Endometrial microvascular endothelial cells (primary cell): ENCODE results near the gene SCUBE1. TPM values are rescaled to one million over a fixed set of nuclear protein-coding genes. Genes with fewer than 3 reads are reported as not detected.

Experiments used
- in situ Hi-C: cut with HindIII; loops from 2 replicates; pipeline ENCODE4 v1.10.0; 2017; ENCODE audit warnings: low sequenced_read_pairs, low pct_unique_long_range_greater_than_20kb; ENCODE audit errors: inconsistent ontology term
- total RNA-seq: library from RNA; depleted of rRNA; stranded (reverse); fragments of >200 nt; gene quantifications from one replicate; pipeline ENCODE4 v1.2.3, GENCODE V29; 2015; ENCODE audit errors: inconsistent ontology term

Gene SCUBE1
- total RNA-seq, 1 donor from 2014 or later, result 0.19 TPM

DNA sequence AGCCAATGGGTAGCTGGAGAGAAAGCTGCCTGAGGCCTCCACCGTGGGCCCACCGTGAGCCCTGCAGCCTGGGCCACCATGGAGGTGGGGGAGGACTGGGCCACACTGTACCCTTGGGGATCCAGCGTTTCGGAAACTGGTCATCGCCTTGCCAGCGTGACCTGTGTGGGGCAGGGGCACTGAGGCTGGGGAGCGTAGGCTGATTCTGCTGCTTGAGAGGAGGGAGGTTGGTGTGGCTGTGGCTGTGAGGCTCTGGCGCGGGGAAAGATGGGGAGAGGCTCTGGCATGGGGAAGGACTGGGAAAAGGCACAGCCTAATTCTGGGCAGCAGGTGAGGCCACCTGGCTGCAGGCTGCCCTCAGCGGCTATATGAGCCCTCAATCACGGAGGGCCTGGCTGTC, 143.6 kb downstream of the SCUBE1 start:
- in situ Hi-C loops, result no loop called here

DNA sequence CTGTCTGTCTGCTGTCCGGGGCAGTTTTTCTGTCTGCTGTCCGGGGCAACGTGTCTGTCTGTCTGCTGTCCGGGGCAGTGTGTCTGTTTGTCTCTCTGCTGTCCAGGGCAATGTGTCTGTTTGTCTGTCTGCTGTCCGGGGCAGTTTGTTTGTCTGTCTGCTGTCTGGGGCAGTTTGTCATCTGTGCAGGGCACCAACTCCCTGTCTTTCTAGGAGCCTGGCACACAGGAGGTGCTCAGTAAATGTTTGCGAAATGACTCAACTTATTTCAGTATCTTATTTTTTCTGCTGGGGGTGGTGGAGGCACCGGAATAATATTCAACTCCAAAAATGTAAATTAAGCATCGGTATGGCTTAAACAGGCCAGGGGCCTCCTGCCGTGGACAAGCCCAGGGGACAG, 144.2 kb downstream of the SCUBE1 start:
- in situ Hi-C loops, result no loop called here

DNA sequence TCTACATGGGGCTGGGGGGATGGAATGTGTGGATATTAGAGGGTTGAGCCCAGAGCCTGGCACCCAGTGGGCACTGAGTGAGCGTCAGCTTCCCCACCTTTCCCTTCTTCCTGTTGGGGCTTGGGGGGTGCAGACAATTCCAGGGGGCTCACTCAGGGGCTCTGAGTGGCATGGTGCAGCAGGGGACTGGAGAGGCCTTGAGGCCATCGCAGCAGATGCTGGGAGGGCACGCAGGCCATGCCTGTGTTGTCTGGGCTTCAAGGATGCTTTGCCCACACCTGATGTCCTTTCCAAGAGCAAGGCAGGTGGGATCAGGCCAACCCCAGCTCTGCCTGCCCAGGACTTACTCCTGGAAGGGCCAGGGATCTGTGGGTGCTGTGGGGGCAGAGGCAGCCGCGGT, 145.0 kb downstream of the SCUBE1 start:
- in situ Hi-C loops, result no loop called here

DNA sequence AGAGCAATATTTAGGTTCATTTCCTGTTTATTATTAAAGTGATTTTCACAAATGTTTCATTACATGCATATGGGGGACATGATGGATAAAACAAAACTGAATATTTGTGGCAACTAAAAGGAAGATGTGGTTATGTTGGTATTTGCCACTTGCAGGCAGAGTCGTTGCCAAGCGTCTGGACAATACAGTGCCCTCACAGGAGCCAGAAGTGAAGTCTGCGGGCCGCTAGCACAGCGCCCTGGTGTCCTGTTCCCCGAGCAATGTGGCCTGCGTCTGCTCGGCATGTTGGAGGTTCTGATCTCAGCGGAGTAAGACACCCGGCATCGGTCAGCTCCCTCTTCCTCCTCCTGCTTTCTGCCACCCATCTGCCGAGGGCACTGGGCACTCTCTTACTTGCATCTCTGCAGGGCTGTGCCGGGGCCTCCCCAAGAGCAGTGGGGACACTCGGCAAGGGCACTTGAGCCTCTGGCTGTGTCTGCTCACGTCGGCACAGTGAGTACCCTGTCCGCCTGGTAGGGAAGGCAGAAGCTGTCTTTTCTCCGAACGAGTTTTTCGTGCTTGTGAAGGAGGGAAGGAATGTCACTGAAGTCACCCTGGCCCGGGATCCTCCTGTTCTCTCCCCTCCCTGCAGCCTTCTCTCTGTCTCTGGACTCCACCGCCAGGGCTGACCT, 145.8 kb downstream of the SCUBE1 start:
- in situ Hi-C loops, result no loop called here

DNA sequence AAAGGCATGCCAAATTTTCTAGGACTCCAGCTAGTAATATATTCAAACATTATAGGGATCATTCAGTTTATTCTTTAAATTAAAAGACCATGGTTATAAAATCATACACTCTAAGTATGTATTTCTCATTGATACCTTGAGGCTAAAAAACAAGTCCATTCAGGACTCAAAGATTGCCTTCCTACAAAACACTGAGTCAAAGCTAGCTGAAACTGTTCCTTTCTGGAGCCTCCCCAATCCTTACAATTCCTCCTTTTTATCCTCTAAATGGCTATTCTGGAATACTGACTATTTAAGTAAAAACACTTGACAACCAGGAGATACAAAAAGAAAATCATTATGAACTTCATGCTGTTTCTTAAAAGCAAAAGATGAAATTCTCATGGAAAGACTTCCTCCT, 151.3 kb downstream of the SCUBE1 start:
- in situ Hi-C loops, result no loop called here

DNA sequence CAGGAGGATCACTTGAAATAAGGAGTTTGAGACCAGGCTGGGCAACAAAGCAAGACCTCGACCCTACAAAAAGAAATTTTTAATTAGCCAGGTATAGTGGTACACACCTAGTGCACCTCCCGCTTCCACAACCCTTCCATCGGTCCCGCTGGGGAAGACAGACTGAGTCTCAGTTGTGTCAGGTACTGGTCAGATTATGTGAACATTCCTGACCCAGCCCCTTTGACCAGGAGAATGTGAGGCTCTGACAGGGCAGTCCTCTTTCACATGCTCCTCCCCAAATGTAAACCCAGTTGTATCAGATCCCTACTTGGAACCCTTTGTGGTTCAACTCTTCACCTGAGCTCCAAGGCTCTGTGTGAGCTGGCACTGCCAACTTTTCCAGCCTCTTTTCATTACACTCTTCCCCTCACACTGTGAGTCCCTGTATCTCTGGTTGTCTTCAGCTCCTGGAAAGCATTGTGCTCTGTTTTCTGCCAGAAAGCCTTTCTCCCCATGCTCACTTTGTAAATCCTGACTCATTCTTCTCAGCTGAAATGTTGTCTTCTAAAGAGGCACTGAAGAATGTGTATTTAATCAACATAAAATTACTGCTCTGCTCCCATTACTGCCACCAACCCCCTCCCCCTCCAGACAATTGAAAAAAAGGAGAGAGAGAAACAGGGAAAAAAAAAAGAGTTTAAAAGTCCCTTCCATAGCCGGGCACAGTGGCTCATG, 154.2 kb downstream of the SCUBE1 start:
- in situ Hi-C loops, result no loop called here

DNA sequence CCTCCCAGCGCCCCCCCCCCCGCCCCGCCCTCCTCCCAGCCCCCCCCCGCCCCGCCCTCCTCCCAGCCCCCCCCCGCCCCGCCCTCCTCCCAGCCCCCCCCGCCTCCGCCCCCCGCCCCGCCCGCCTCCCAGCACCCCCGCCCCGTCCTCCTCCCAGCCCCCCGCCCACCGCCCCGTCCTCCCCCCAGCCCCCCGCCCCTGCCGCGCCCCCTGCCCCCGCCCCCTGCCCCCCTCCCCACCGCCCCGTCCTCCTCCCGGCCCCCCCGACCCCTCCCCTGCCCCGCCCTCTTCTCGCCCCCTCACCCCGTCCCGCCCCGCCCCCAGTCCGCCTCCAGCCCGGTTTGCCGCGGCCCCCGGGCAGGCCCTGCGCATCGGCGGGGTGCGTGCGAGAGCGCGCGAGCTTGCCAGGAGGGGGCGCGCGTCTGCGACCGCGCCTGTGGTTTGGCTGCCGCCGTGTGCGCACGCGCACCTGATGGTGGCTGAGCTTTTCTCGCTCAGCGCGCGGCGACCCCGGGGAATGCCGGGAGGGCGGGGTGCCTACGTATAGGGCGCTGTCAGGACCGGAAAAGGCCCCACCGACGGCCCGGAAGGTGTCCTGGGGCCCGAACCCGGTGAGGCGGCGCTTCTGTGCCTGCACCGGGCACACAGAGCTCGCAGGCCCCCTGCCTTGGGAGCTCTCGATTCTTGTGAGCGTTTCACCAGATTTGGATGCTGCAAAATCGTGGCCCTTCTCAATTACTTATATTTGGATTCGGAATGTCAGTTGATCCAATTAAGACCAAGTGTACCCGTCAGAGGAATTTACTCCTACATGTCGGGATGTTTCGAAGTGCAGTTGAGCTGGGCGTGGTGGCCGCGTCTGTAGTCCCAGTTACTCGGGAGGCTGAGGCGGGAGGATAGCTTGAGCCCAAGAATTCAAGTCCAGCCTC, 155.7 kb downstream of the SCUBE1 start:
- in situ Hi-C loops, result no loop called here

DNA sequence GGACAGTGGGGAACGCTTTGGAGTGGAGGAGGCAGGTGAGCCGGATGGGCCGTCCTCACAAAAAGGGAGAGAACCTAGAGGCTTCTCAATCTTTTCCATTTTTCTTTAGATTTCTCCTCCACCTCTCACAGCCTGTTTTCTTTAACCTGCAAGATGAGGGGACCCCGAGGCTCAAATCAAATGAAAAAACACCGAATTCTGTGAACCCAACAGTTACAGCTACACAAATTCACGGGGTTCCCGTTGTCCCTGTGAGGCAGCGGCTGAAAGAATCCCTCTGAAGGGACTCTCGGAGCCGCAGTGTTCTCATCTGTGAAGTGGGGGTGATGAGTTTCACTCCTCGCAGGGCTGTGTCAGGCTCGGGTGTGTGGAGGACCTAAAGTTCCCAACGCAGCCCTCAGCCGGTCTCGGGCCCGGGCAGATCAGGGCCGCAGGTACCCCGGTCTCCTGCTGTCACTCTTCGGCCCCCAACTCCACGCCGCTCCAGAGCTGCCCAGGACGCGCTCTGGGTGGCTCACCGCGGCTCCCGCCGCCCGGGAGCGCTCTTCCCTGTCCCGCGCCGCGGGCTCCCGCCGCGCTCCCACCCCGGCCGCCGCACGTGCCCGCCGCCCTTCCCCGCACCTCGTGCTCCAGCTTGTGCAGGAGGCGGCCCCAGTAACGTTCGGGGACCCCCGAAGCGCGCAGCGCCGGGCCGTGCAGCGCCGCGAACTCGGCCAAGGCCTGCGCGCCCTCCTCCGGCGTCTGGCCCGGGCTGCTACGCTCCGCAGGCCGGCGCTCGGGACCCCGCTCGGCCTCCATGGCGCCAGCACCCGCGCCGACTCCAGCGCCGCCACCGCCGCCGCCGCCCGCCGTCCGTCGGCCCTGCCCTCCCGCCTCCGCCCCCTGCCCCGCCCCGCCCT, 156.7 kb downstream of the SCUBE1 start, which contains the start of gene TTLL12:
TTLL12 (minus strand) TSS at position 863 of the 899 bp plus-strand sequence; CDS start at position 798, 65 bp downstream.
- in situ Hi-C loops, result no loop called here

DNA sequence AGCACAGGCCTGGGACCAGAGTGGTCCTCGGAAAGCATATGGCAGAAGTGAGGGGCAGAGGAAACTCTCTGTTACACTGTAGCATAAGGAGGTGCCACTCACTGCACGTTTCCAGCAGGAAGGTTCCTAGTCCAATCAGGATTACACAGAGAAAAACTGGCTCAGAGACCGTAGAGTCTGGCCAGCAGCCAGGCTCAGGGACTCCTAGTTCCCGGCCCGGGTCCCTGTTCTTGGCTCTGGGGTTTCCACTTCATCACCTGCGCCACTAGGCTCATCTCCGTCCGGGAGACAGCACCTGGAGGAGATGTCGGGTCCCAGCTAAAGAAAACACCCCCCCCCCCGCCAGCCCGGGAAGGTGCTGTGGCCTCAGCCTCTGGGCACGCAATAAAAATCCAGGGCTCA, 157.3 kb downstream of the SCUBE1 start:
- in situ Hi-C loops, result no loop called here

DNA sequence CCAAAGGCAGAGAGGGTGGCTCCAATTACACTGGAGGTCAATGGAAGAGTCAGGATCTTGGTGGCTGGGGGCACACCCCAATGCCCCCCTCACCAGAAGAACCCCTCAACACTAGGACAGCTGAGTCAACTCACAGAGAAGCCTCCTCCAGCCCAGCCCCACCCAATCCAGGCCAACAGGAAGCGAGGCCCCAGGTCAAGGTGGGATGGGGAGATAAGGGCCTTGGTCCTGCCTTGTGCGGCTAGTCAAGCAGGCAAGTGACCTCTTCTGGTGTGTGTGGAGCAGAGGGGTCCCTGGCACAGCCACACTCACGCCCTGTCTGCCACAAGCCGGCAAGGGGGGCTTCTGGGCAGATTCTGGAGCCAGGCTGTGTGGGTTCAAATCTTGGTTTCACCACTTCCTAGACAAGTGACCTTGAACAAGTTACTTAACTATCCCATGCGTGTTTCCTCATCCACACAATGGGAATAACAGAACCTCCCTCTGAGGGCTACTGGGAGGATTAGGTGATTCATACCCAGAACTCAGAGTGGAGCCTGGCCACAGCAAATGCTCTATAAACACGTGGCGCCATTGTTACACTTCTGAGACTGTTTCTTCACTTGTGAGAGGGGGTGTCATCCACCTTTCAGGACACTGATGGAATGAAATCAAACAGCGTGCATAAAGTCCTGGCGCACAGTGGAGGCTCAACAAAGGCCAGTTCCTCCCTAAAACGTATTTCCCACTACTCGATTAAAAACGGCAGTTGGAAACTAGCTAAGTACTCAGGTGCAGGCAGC, 159.5 kb downstream of the SCUBE1 start:
- in situ Hi-C loops, result no loop called here

DNA sequence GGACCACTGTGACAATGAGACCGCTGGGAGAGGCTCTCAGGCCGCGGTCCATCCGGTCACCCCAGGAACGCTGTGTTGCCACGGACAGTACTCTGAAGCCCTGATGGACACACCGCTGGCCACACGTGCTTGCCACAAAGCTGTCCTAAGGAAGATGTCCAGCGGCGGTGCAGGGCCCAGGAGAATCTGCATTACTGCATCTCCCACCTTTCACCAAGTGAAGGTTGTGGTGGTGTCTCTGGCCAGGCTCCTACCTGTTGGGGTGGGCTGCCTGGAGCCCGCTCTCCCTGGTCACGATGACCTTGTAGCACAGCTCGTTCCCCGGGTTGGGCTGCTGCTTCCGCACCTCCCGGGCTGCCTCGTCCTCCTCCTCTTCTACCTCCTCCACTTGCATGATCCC, 160.4 kb downstream of the SCUBE1 start:
- in situ Hi-C loops, result no loop called here

DNA sequence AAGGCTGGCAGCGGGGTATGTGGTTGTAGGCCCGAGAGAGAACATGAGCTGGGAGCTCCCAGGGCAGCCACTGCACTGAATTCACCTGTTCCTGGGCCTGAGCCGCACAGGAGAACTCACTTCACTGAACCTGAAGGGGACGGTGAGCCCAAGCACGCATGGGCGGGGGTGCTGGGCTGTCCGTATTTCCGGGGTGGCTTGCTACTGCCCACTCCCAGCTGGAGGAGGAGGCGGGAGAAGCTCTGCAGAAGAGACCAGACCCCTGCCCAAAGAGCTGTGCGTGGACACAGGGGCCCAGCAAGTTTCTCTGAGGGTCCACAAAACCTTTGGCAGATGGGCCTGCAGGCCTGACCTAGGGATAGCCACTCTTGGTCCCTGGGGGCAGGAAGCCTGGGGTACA, 161.1 kb downstream of the SCUBE1 start:
- in situ Hi-C loops, result no loop called here

DNA sequence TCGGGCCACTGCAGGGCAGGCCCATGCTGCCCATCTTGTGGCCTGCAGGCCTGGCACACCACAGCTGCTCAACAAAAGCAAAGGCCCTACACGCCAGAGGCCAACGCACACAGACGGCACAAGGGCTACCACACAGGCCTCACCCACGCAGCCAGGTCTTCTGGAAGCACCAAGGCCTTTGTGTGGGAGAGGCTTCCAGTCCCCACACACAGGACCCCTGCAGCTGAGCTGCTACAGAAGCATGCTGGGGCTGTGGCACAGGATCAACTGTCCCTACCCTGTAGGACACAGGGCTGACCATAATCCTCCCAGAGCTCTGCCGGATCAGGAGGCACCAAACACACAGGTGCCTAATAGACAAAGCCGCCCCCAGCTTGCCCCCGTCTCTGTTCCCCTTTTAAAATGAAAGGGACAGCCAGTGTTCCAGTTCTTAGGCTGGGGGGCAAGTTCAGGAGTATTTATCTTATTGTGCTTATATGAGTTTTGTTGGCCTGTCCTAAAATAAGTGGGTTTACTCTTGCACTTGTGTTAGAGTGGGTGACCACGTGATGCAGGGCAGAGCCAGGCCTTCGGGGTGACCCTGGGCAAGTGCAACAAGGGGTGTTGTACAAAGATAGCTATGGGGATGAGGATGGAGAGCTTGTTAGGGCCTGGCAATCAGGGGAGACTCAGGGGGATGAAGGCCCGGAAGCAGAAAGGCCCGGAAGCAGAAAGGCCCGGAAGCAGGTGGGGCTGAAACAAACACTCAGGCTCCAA, 161.7 kb downstream of the SCUBE1 start:
- in situ Hi-C loops, result no loop called here

DNA sequence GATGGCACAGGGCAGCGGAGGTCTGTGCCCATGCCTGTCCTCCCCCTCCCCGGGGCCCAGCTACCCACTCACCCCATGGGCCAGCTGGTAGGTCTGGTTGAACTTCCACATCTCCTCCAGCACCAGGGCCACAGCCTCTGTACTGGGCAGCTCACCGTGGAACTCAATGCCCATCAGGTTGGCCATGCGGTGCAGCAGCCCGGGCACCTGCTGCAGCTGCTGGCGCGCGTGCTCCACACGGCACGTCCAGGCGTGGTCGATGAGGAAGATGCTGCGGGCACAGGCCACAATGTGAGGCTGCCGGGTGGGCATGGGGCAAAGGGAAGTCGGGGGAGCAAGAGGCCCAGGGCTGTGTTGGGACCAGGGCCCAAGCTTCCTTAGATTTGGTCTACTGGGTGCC, 162.5 kb downstream of the SCUBE1 start:
- in situ Hi-C loops, result no loop called here

DNA sequence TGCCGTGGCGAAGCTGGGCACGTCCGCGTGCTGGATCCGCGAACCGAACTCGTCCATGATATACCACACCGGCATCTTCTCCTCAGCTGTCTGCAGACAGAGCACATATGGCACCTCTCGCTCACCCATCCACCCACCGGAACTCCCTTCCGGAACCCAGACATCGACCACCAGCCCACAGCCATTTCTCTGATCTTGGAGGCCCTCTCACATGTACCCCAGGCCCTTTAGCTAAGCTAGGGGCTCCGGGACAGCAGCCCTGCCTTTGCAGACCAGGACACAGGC, 163.3 kb downstream of the SCUBE1 start:
- in situ Hi-C loops, result no loop called here

DNA sequence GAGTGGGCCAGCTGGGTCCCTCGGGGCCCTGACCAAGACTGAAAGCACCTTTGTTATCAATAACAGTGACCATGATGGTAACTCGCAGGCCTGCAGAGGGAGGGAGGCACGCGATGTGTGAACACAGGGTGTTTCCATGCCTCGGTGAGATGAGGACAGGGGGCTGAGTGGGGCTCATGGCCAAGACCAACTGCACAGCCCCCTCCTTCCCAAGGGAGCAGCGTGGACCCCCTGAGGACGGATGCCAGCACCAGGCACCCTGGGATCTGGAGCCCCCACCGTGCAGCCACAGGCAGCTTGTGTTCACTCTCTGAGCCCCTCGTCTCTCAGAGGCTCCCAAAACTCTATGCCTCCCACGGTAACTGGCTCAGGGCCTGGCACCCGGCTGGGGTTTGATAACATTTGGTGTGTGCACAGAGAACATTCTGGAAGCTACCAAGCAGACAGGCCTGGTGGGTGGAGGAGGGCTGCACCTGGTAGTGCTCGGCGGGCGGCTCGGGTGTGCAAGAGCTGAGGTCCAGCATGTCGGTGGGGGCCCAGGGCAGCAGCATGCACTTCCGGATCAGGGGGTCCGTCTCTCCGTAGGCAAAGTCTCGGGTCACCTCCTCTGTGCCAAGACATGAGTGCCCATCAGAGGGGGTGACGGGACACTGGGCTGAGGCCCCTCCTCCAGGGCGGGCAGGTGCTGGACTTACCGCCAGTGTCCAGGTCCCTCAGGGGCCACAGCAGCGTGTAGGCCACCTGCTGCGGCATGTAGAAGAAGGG, 163.8 kb downstream of the SCUBE1 start:
- in situ Hi-C loops, result no loop called here

DNA sequence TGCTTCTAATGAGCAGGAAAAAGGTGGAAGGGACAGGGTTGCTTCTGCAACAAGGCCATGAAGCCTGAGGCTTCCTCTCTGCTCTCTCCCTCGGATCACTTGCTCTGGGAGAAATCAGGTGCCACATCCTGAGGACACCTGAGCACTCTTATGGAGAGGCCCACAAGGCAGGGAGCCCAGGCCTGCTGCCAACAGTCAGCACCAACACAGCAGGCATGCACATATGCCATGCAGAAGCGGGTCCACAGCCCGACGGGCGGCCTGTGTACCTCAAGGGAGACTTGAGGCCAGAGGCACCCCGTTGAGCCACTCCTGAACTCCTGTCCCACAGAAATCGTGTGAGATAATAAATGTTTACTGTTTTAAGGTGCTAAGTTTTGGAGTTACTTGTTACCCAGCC, 165.7 kb downstream of the SCUBE1 start:
- in situ Hi-C loops, result no loop called here
